K562 (cell line): ENCODE data around the gene CSNK2A1. TPM values are rescaled to one million over a fixed set of nuclear protein-coding genes. Genes with fewer than 3 reads are reported as not detected.
A peak's percentile ranks its signal among the peaks of the same experiment; 100 is the strongest.

Experiments used
- ATAC-seq: fragments of 200-7000 bp; cut with Tn5 transposase; 3 replicates; pipeline ENCODE4 v1.9.1; 2020; ENCODE audit warnings: moderate library complexity
- BruUV-seq: library from RNA; stranded (reverse); fragments of 400-500 nt; replicated peaks from 2 replicates; lab custom pipeline; 2021; lab: Mats Ljungman, UMichigan
- CTCF ChIA-PET: fragments of 300-600 bp; formaldehyde crosslinking; extraction: SDS; loops from one replicate; lab custom pipeline; 2021; ENCODE audit warnings: low intra/inter-chr PET ratio; lab: Yijun Ruan, JAX
- POLR2A ChIA-PET: fragments of 300-600, 350-650 bp; sonication (Branson Sonifier 250); formaldehyde crosslinking; extraction: SDS; loops from one replicate; lab custom pipeline; 2021; ENCODE audit warnings: antibody characterized with exemption, inconsistent platforms; lab: Yijun Ruan, JAX
- DNase-seq, 4 experiments: peaks; one replicate each; pipeline versions ENCODE4 v3.0.0 to v3.0.0-alpha.2; 2011 to 2018; ENCODE audit warnings: low spot score in 3 of 4, mixed read lengths in 3 of 4; ENCODE audit errors: extremely low read depth in 1 of 4
- FAIRE-seq: peaks from 2 replicates; lab custom pipeline; 2011; peaks lifted over from hg19 to GRCh38; lab: Jason Lieb, UNC
- H2AFZ ChIP-seq: 2 replicates; pipeline ENCODE4 v1.6.0; 2011; ENCODE audit warnings: low read depth, low read length, control low read depth, inconsistent platforms
- H3K27ac ChIP-seq: fragments of 200-600 bp; 3 replicates; pipeline ENCODE4 v1.8.0; 2011; ENCODE audit warnings: low read depth, mild to moderate bottlenecking, control low read depth, inconsistent platforms, low read length, moderate library complexity, mixed read lengths; ENCODE audit errors: extremely low read depth
- H3K27me3 ChIP-seq, 2 experiments: fragments of 300-600 bp in 1 of 2; 2 replicates in 1 of 2; 3 replicates in 1 of 2; pipeline versions ENCODE4 v1.6.0 to v1.8.0; 2011; ENCODE audit warnings: inconsistent platforms in 2 of 2, low read length in 2 of 2, mild to moderate bottlenecking in 1 of 2, mixed read lengths in 1 of 2, moderate library complexity in 1 of 2; ENCODE audit not compliant: control insufficient read depth in 2 of 2, insufficient read depth in 2 of 2
- H3K36me3 ChIP-seq: fragments of 300-600 bp; 3 replicates; pipeline ENCODE4 v1.8.0; 2011; ENCODE audit warnings: mild to moderate bottlenecking, low read length, inconsistent platforms; ENCODE audit not compliant: control insufficient read depth, insufficient read depth
- H3K4me1 ChIP-seq, 2 experiments: fragments of 200-600 bp in 1 of 2; replicated peaks in 1 of 2; 2 replicates in 1 of 2; 3 replicates in 1 of 2; pipeline versions ENCODE4 v1.5.1 to v1.8.0; 2011; ENCODE audit warnings: inconsistent platforms in 2 of 2, low read length in 2 of 2, mild to moderate bottlenecking in 1 of 2, mixed read lengths in 1 of 2, moderate library complexity in 1 of 2; ENCODE audit not compliant: control insufficient read depth in 2 of 2, insufficient read depth in 2 of 2
- H3K4me2 ChIP-seq: 2 replicates; pipeline ENCODE4 v1.6.1; 2011; ENCODE audit warnings: low read length, control low read depth, inconsistent platforms, mixed read lengths; ENCODE audit not compliant: insufficient read depth
- H3K4me3 ChIP-seq: fragments of 200-600 bp; sonication (generic), shearing (Covaris generic); 2 replicates; pipeline ENCODE4 v1.5.1; 2016; ENCODE audit warnings: control low read depth, inconsistent platforms
- H3K79me2 ChIP-seq: fragments of 200-600 bp; 3 replicates; pipeline ENCODE4 v1.8.0; 2011; ENCODE audit warnings: low read length, inconsistent platforms; ENCODE audit not compliant: control insufficient read depth, insufficient read depth
- H3K9ac ChIP-seq, 2 experiments: 2 replicates each; pipeline versions ENCODE4 v1.6.0 to v1.6.1; 2011; ENCODE audit warnings: low read depth in 2 of 2, low read length in 2 of 2, control low read depth in 1 of 2, inconsistent platforms in 1 of 2, mild to moderate bottlenecking in 1 of 2, mixed read lengths in 1 of 2; ENCODE audit not compliant: insufficient read depth in 1 of 2
- H3K9me1 ChIP-seq: one replicate; pipeline ENCODE4 v1.6.0; 2011; ENCODE audit warnings: inconsistent platforms, mild to moderate bottlenecking, low read length, moderate library complexity; ENCODE audit not compliant: control insufficient read depth, insufficient read depth
- H3K9me3 ChIP-seq: replicated peaks from 2 replicates; pipeline ENCODE4 v1.5.1; 2011; ENCODE audit warnings: low read depth, low read length, inconsistent platforms; ENCODE audit not compliant: control insufficient read depth, insufficient read depth
- H4K20me1 ChIP-seq: replicated peaks from 2 replicates; pipeline ENCODE4 v1.6.1; 2011; ENCODE audit warnings: low read length, inconsistent platforms, mixed read lengths; ENCODE audit not compliant: control insufficient read depth, insufficient read depth
- ESRRA ChIP-seq: fragments of 450-650 bp; IDR thresholded peaks from 2 replicates; pipeline ENCODE4 v1.6.1; 2014; ENCODE audit warnings: low read depth, mild to moderate bottlenecking, moderate library complexity, borderline replicate concordance
- SMAD4 ChIP-seq: fragments of 250-450 bp; sonication (Bioruptor Pico); conservative IDR thresholded peaks from 2 replicates; pipeline ENCODE4 v1.8.0; 2021; ENCODE audit warnings: inconsistent platforms, mild to moderate bottlenecking, moderate library complexity
- WGBS: fragments of 100-300 bp; shearing (Covaris generic); methylation state at CpG from one replicate; pipeline ENCODE4 v1.1.6; 2016; ENCODE audit warnings: low coverage, mixed read lengths; ENCODE audit not compliant: insufficient coverage; ENCODE audit errors: missing lambda C conversion rate; 5-methylcytosine and 5-hydroxymethylcytosine counted together
- in situ Hi-C: fragments of 300-500 bp; cut with MboI; formaldehyde crosslinking; loops from 4 replicates; pipeline ENCODE4 v1.15.0; 2018; ENCODE audit warnings: inconsistent platforms, mixed read lengths
- intact Hi-C: fragments of 100-400 bp; cut with micrococcal nuclease; formaldehyde crosslinking; loops from 2 replicates; pipeline ENCODE4 v1.14.2; 2022
- polyA plus RNA-seq, 8 experiments: library from polyadenylated mRNA; depleted of rRNA in 4 of 8; stranded (reverse) in 5 of 8; unstranded in 3 of 8; fragments of >200 nt; fragmentation: Nextera tagmentation in 2 of 8; fragmentation: Illumina TruSeq in 1 of 8; extraction: Ambion mirVana in 2 of 8; extraction: Trizol in 1 of 8; gene quantifications; 2 replicates each; pipeline versions ENCODE4 v1.2.1 to v1.2.3, GENCODE V29; 2011 to 2014; ENCODE audit warnings: inconsistent platforms in 1 of 8, missing spikeins in 1 of 8
- total RNA-seq, 7 experiments: library from RNA; depleted of rRNA in 6 of 7; stranded (reverse); fragments of >200 nt in 6 of 7; fragmentation: Illumina TruSeq in 2 of 7; extraction: Trizol in 2 of 7; gene quantifications; 2 replicates each; pipeline versions ENCODE4 v1.2.1 to v1.2.3, GENCODE V29; 2011 to 2021; ENCODE audit warnings: low replicate concordance in 1 of 7
- TF ChIP-seq, protein P1 (sequence below), 3 experiments: fragments of 200-800 bp in 1 of 3; sonication (Bioruptor generic) in 1 of 3; sonication (generic) in 1 of 3; formaldehyde crosslinking in 1 of 3; IDR thresholded peaks; 2 replicates each; pipeline versions ENCODE4 v1.6.1 to v1.8.0; 2016 to 2022; ENCODE audit warnings: mild to moderate bottlenecking in 2 of 3, missing compliant biosample characterization in 2 of 3, missing genetic modification characterization in 2 of 3, missing genetic modification reagents in 1 of 3
- TF ChIP-seq, protein P2 (sequence below): sonication (generic); formaldehyde crosslinking; IDR thresholded peaks from 2 replicates; pipeline ENCODE4 v1.9.0; 2022; ENCODE audit warnings: mild to moderate bottlenecking, missing genetic modification reagents

CSNK2A1 gene
- total and polyA plus RNA-seq, 9 of the 15 experiments (the other 6 are each of a cell fraction or from before 2014, with no cell fraction given), result 71.0 to 251 (median 103) TPM

DNA sequence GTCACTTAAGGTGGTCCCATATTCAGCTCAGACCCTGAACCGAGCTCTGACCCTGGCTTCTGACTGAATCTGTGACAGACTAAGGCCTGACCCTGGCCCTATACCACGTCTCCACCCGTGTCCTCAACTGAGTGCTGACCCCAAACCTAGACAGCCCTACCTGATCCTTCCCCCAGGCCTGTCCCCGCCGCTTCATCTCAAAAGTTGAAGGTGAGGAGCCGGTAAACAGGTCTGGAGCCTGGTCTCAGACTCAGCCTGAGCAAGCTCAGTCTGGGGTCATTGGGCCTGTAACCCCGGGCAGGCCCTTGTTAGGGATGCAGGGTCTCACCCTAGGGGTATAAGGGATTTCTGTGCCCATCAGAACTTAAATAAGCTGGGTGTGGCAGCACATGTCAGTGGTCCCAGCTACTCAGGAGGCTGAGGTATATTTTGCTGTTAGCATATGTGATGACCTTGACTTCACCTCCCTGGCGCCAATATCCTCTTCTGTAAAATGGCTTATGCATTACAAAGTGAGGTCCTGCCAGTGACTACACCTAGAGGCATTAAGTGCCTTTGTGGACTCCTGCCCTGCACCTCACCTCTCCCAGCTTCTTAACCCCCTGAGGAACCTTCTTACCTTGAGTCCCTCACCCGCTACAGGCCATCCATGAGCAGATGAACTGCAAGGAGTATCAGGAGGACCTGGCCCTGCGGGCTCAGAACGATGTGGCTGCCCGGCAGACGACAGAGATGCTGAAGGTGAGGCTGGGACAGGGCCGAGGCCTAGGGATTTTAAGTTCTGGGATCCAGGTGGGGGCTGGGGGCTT is 115.5 kb downstream of the CSNK2A1 start:
- DNase-seq (peak in 1 of 4 experiments; percentile 4), ATAC-seq (no peak)
- Histone ChIP-seq H3K27ac (no peak overlapping the region; the same call in 2 of the 3 replicates), H3K36me3 (peaks cover 24% of the 10 kb centered on the region; the same call in 2 of the 3 replicates), H3K9me1 (peaks cover 1% of the 10 kb centered on the region), H3K4me3 (no peak overlapping the region), H3K9ac (no peak overlapping the region), H3K79me2 (no peaks in the 10 kb centered on the region)
- in situ Hi-C loops, result no loop called here
- TF ChIP-seq ESRRA, result peak; percentile 58; the same call in 1 of the 2 replicates
- no peak for TF ChIP-seq SMAD4 (CRISPR knock-in tag)
- TF ChIP-seq, all 486 proteins: peak for 1
- Histone ChIP-seq H3K4me1 (peaks cover 0 to 20% of the 10 kb centered on the region in 2 experiments; a peak in 2 of 5 replicates), H3K9me3 (no peaks in the 10 kb centered on the region), H2AFZ (no peak overlapping the region), H3K27me3 (no peaks in the 10 kb centered on the region), H4K20me1 (no peaks in the 10 kb centered on the region), H3K4me2 (no peak overlapping the region)
- intact Hi-C loops, result no loop called here
- WGBS, result 92% methylated on average over 11 of the region's 14 CpGs
- CTCF ChIA-PET, result no interaction called here
- BruUV-seq, result no TSS peak
- POLR2A ChIA-PET, result interaction anchor here (0.6 to 1.4 kb wide), 5 partner anchors 8 to 72 kb away, joined by 3 to 4 read pairs (median 4); no protein-coding TSS in a partner anchor
- no peak for FAIRE-seq

DNA sequence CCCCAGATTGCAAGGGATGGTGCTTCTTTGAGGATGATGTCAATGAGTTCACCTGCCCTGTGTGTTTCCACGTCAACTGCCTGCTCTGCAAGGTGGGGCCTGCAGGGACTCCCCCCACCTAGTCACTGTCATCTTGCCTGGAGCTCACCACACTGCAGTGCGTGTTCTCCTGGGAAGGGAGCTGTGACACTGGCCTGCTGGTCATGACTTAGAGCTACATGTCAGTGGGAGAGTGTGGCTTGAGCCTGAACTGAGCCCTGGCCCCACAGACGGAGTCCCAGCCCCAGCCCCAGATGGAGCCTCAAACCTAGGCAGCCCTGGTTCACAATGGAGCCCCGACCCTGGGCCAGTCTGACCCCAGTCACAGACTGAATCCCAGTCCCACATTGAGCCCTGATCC is 116.2 kb downstream of the CSNK2A1 start:
- no TSS peak for BruUV-seq
- Histone ChIP-seq H3K79me2 (no peaks in the 10 kb centered on the region), H2AFZ (no peak overlapping the region), H3K9ac (peak overlapping the region in 1 of 2 experiments; percentile 64; a peak in 1 of 4 replicates), H3K4me3 (no peak overlapping the region), H3K9me3 (no peaks in the 10 kb centered on the region), H3K36me3 (peaks cover 24% of the 10 kb centered on the region; the same call in 2 of the 3 replicates), H3K27me3 (no peaks in the 10 kb centered on the region), H3K4me2 (no peak overlapping the region), H3K4me1 (peaks cover 0 to 20% of the 10 kb centered on the region in 2 experiments; a peak in 2 of 5 replicates), H4K20me1 (no peaks in the 10 kb centered on the region), H3K9me1 (no peaks in the 10 kb centered on the region), H3K27ac (no peak overlapping the region)
- FAIRE-seq (no peak), ATAC-seq (no peak), DNase-seq (no peak)
- CTCF ChIA-PET, result no interaction called here
- intact Hi-C loops (no loop called here), in situ Hi-C loops (no loop called here)
- POLR2A ChIA-PET, result interaction anchor here (0.6 to 1.3 kb wide), 5 partner anchors 9 to 134 kb away, joined by 3 to 4 read pairs (median 3); no protein-coding TSS in a partner anchor
- 70% methylated on average over 4 of the region's 4 CpGs for whole genome bisulfite sequencing
- TF ChIP-seq, protein P1, sequence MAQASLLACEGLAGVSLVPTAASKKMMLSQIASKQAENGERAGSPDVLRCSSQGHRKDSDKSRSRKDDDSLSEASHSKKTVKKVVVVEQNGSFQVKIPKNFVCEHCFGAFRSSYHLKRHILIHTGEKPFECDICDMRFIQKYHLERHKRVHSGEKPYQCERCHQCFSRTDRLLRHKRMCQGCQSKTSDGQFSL (CRISPR knock-in tag; IDR thresholded peaks at IDR 0.05), result 0 out of 2 replicates have a peak, but pooled peaks have one; percentile 23
- TF ChIP-seq, protein P1 (tag; IDR thresholded peaks at IDR 0.05), result no peak
- TF ChIP-seq, protein P2, sequence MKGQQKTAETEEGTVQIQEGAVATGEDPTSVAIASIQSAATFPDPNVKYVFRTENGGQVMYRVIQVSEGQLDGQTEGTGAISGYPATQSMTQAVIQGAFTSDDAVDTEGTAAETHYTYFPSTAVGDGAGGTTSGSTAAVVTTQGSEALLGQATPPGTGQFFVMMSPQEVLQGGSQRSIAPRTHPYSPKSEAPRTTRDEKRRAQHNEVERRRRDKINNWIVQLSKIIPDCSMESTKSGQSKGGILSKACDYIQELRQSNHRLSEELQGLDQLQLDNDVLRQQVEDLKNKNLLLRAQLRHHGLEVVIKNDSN (CRISPR knock-in tag), result no peak
